ACC112 (cell line): ENCODE data around the gene RYR2.

Experiments
- H2AFZ ChIP-seq: fragments of 200-600 bp; sonication (generic); one replicate; pipeline ENCODE4 v1.6.0; 2017; ENCODE audit warnings: antibody characterized with exemption, low read length; ENCODE audit not compliant: unreplicated experiment
- H3K27ac ChIP-seq: fragments of 200-600 bp; sonication (generic); 2 replicates; pipeline ENCODE4 v1.5.1; 2014; ENCODE audit warnings: low read depth, mild to moderate bottlenecking, antibody characterized with exemption, low read length, moderate library complexity
- H3K27me3 ChIP-seq: fragments of 200-600 bp; sonication (generic); 2 replicates; pipeline ENCODE4 v1.6.1; 2014; ENCODE audit warnings: mild to moderate bottlenecking, antibody characterized with exemption, low read length, moderate library complexity, mixed read lengths; ENCODE audit not compliant: insufficient read depth
- H3K36me3 ChIP-seq: fragments of 200-600 bp; sonication (generic); 2 replicates; pipeline ENCODE4 v1.6.1; 2016; ENCODE audit warnings: mild to moderate bottlenecking, antibody characterized with exemption, low read length, moderate library complexity, mixed read lengths; ENCODE audit not compliant: insufficient read depth
- H3K4me1 ChIP-seq: fragments of 200-600 bp; sonication (generic); one replicate; pipeline ENCODE4 v1.6.1; 2016; ENCODE audit warnings: low read length, mixed read lengths; ENCODE audit not compliant: insufficient read depth, unreplicated experiment, control insufficient read depth
- H3K4me3 ChIP-seq: fragments of 200-600 bp; sonication (generic); 2 replicates; pipeline ENCODE4 v1.5.1; 2014; ENCODE audit warnings: mild to moderate bottlenecking, low read depth, low read length
- H3K79me2 ChIP-seq: fragments of 200-600 bp; sonication (generic); one replicate; pipeline ENCODE4 v1.6.0; 2016; ENCODE audit warnings: low read length; ENCODE audit not compliant: control insufficient read depth, unreplicated experiment, insufficient read depth

The RYR2 gene

DNA sequence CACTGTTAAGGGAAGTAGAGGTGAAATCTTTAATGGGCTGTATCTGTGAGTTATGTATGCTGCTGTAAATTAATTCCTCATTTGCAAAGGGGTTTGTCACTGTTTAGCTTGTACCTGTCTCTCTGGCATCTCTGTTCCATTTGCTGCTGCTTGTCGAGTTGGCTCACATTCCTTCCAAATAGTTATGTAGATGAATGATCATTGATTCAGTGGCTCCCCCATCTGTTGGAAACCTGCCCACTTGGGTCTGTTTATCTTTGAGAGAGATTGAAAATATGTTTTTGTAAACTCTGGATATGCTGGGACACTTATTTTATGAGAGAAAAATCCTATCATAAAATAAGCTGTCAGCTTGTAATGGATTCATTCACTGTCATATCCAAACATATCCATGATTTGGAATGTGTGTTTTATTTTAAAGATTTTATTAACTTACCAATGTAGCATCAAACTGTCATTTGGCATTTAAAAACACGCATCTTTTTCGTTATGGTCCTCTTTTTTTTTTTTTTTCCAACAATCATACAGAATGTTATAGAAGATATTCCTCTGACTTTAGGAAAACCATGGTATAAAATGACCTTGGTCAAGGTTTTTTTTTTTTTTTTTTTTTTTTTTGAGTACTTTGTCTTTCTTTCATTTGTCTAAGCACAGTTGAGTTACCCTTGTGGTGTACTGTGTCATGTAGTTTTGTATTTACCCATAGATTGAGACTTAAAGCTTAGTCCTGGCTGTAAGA lies 3.5 kb downstream of the RYR2 start:
- Histone ChIP-seq H3K79me2 (no peaks in the 10 kb centered on the region), H3K27me3 (peaks cover 36% of the 10 kb centered on the region), H3K4me3 (no peak overlapping the region), H3K4me1 (no peaks in the 10 kb centered on the region), H3K27ac (no peak overlapping the region), H3K36me3 (no peaks in the 10 kb centered on the region), H2AFZ (no peak overlapping the region)

DNA sequence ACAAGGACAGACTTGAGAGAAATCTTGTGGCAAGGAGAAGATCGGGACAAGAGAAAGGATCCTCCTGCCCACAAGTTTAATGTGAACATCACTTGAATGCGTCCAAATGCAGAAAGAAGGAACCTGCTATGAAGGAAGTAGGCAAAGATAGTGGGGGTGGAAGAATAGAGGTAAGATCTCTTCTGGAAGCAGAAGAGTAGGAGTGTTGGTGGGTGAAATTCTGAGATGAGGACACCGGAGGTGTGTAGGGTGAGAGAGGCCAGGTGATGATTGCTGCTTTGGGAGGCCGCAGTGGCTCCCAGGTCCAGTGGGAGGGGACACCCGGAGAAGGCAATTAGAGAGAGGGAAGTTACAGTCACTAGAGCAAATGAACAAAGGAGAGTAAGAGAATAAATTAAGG lies 6.8 kb downstream of the RYR2 start:
- H3K27ac ChIP-seq: no peak overlapping the region
- H2AFZ ChIP-seq: no peak overlapping the region
- no peak overlapping the region for H3K4me3 ChIP-seq
- peaks cover 6% of the 10 kb centered on the region for H3K27me3 ChIP-seq
- H3K79me2 ChIP-seq: no peaks in the 10 kb centered on the region
- H3K36me3 ChIP-seq: no peaks in the 10 kb centered on the region
- no peaks in the 10 kb centered on the region for H3K4me1 ChIP-seq

DNA sequence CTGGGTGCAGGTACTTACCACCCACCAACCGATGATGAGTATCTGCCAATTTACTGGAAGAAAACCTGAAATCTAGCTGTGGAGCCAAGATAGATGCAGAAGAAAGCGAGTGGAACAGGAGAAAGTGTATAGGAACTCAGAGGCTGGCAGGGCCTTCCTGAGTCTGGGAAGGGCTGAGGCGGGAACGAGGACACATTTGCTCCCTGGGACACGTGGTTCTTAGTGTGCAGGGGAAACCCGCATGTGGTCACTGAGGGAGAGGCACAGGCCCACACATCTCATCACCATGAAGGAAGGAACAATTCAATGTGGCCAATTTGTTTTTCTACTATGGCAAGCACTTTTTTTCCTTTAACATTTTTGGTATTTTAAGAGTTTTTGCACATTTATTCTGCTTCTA lies 8.2 kb downstream of the RYR2 start:
- H3K27ac ChIP-seq: no peak overlapping the region

GRCh38 chr1:237050915-237051314 lies 8.9 kb downstream of the RYR2 start:
- Histone ChIP-seq H3K36me3 (no peaks in the 10 kb centered on the region), H2AFZ (no peak overlapping the region), H3K4me3 (no peak overlapping the region), H3K27ac (no peak overlapping the region), H3K79me2 (no peaks in the 10 kb centered on the region), H3K4me1 (no peaks in the 10 kb centered on the region), H3K27me3 (no peaks in the 10 kb centered on the region)

More for the DNA sequence above, 8.2 kb downstream of the RYR2 start:
- Histone ChIP-seq H3K4me3 (no peak overlapping the region), H3K79me2 (no peaks in the 10 kb centered on the region), H2AFZ (no peak overlapping the region), H3K4me1 (no peaks in the 10 kb centered on the region), H3K27me3 (no peaks in the 10 kb centered on the region), H3K36me3 (no peaks in the 10 kb centered on the region)

GRCh38 chr1:237054313-237054712 lies 12.3 kb downstream of the RYR2 start:
- H2AFZ ChIP-seq: no peak overlapping the region
- H3K27ac ChIP-seq: no peak overlapping the region
- no peaks in the 10 kb centered on the region for H3K36me3 ChIP-seq
- no peaks in the 10 kb centered on the region for H3K79me2 ChIP-seq
- no peaks in the 10 kb centered on the region for H3K4me1 ChIP-seq
- H3K4me3 ChIP-seq: no peak overlapping the region
- H3K27me3 ChIP-seq: no peaks in the 10 kb centered on the region

DNA sequence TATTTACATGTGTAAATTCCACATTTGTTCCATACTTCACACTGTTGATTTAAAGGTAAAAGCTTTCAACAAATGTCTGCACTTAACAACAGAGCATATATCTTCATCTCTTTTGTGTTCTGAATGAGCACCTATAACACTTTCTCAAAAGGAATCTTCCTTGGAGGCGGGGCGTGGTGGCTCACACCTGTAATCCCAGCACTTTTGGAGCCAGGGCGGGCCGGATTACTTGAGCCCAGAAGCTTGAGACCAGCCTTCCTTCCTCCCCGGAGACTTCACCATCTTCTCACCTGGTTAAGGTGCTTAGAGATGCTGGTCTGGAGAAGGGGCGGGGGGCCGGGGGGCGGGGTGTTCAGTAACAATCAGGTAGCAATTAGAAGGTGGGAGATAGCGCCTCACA lies 16.5 kb downstream of the RYR2 start:
- Histone ChIP-seq H2AFZ (no peak overlapping the region), H3K4me1 (no peaks in the 10 kb centered on the region), H3K27ac (no peak overlapping the region), H3K79me2 (no peaks in the 10 kb centered on the region), H3K36me3 (no peaks in the 10 kb centered on the region), H3K4me3 (no peak overlapping the region), H3K27me3 (no peaks in the 10 kb centered on the region)

DNA sequence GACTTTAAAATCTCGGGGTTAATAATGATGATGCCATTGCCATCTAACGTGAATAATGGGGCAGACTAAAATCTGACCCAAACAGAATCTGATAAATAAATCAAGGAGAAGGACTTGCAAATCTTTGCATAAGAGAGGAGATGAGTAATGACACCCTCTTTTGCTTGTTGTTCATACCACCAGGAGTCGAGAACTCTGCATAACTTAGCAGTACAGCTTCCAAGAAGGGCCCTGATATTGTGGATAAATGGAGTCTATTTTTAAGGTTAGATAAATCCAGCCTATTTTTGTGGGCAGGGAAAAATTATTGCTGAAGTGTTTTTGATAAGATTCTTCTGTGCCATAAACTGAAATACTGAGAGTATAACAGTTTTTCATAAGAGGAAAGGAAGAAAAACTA lies 17.3 kb downstream of the RYR2 start:
- Histone ChIP-seq H3K27ac (no peak overlapping the region), H3K4me1 (no peaks in the 10 kb centered on the region), H3K36me3 (no peaks in the 10 kb centered on the region), H3K27me3 (no peaks in the 10 kb centered on the region), H3K79me2 (no peaks in the 10 kb centered on the region), H3K4me3 (no peak overlapping the region), H2AFZ (no peak overlapping the region)

DNA sequence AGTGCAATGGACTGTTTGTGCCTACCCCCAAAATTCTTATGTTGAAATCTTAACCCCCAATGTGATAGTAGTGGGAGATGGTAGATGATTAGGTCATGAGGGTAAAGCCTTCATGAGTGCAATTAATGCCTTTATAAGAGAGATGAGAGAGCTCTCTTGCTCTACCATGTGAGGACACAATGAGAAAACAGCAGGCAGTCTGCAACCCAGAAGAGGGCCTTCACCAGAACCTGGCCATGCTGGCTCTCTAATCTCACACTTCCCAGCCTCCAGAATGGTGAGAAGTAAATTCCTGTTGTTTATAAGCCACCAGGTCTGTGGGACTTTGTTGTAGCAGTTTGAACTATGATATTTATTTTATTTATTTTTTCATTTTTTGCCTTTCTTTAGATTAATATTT lies 21.0 kb downstream of the RYR2 start:
- Histone ChIP-seq H3K4me1 (no peaks in the 10 kb centered on the region), H2AFZ (no peak overlapping the region), H3K27ac (no peak overlapping the region), H3K4me3 (no peak overlapping the region), H3K36me3 (no peaks in the 10 kb centered on the region), H3K79me2 (no peaks in the 10 kb centered on the region), H3K27me3 (no peaks in the 10 kb centered on the region)

DNA sequence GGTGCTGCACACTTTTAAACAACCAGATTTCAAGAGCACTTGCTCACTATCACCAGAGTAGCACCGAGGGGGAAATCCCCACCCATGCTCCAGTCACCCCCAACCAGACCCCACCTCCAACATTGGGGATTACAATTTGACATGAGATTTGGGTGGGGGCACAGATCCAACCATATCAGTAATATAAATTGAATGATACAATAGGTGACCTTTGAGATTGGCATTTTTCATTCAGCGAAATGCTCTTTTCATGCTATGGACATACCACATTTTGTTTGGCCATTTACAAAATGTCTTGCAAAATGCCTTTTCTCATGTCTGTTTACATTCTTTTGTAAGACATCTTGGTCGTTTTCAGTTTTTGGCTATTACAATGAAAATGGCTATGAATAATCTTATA lies 23.9 kb downstream of the RYR2 start:
- no peak overlapping the region for H3K27ac ChIP-seq
- no peaks in the 10 kb centered on the region for H3K36me3 ChIP-seq
- H3K79me2 ChIP-seq: no peaks in the 10 kb centered on the region
- H2AFZ ChIP-seq: no peak overlapping the region
- no peaks in the 10 kb centered on the region for H3K4me1 ChIP-seq
- H3K27me3 ChIP-seq: no peaks in the 10 kb centered on the region
- H3K4me3 ChIP-seq: no peak overlapping the region

GRCh38 chr1:237070519-237070918 lies 28.5 kb downstream of the RYR2 start:
- Histone ChIP-seq H3K27ac (no peak overlapping the region), H3K4me1 (no peaks in the 10 kb centered on the region), H3K79me2 (no peaks in the 10 kb centered on the region), H3K27me3 (no peaks in the 10 kb centered on the region), H2AFZ (no peak overlapping the region), H3K4me3 (no peak overlapping the region), H3K36me3 (no peaks in the 10 kb centered on the region)

DNA sequence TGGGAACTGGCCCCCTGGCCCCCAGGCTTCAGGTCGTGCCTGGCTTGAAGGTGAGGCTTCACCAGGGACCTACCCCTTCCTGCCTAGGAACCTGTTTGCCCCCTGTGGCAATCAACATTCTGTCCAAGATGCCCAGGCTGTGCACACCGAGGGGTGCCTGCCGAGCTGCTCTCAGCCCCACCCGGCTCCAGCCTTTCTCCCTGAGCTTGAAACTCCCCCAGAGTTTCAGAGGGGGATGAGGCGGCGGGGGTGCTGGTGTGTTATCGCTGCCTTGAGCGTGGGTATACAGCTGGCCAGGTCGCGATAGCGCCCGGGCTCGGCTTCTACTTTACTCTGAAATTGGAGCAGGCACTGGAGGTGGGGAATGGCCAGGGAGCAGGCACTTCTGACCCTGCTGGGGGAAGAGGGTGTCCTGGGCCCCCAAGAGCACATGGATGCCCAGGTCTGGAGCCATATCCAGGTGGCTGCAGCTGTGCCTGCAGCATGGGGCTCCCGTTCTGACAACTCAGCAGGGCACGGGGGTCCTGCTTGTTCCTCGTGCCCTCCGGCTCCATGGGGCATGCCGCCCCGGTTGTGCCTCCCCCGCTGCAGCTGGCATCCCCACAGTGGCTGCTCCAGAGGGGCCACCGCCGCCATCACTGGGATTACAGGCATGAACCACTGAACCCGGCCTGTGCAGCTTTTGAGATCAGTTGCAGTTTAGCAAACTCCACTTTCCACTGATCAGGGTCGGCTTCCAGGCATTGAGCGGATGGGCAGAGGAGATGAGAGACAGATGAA lies 29.8 kb downstream of the RYR2 start:
- no peak overlapping the region for H3K27ac ChIP-seq
- H3K27me3 ChIP-seq: no peaks in the 10 kb centered on the region
- H3K4me1 ChIP-seq: no peaks in the 10 kb centered on the region
- no peaks in the 10 kb centered on the region for H3K36me3 ChIP-seq
- no peak overlapping the region for H3K4me3 ChIP-seq
- no peak overlapping the region for H2AFZ ChIP-seq
- no peaks in the 10 kb centered on the region for H3K79me2 ChIP-seq
